H9 (cell line): Measurements from ENCODE around the gene NKIRAS1. TPM values are rescaled to one million over a fixed set of nuclear protein-coding genes. Genes with fewer than 3 reads are reported as not detected.

Source experiments
- DNase-seq: peaks from one replicate; pipeline ENCODE4 v3.0.0-alpha.2; 2017
- H2AFZ ChIP-seq: one replicate; pipeline ENCODE4 v1.6.1; 2013; ENCODE audit warnings: mild to moderate bottlenecking, low read length, control low read depth, moderate library complexity
- H2AK5ac ChIP-seq: 2 replicates; pipeline ENCODE4 v1.6.1; 2013; ENCODE audit warnings: low read length, control low read depth, mixed read lengths; ENCODE audit not compliant: insufficient read length
- H2BK120ac ChIP-seq: one replicate; pipeline ENCODE4 v1.6.1; 2013; ENCODE audit warnings: low read depth, mild to moderate bottlenecking, low read length, control low read depth, inconsistent platforms; ENCODE audit not compliant: poor library complexity, severe bottlenecking
- H2BK12ac ChIP-seq: 2 replicates; pipeline ENCODE4 v1.6.1; 2013; ENCODE audit warnings: low read length, control low read depth, mixed read lengths, low read depth; ENCODE audit not compliant: insufficient read length
- H2BK15ac ChIP-seq: 2 replicates; pipeline ENCODE4 v1.6.1; 2013; ENCODE audit warnings: low read depth, low read length, control low read depth
- H2BK20ac ChIP-seq: one replicate; pipeline ENCODE4 v1.6.1; 2013; ENCODE audit warnings: low read depth, mild to moderate bottlenecking, low read length, control low read depth, inconsistent platforms; ENCODE audit not compliant: poor library complexity, severe bottlenecking
- H2BK5ac ChIP-seq: 2 replicates; pipeline ENCODE4 v1.6.1; 2013; ENCODE audit warnings: low read length, control low read depth, mixed read lengths; ENCODE audit not compliant: insufficient read length
- H3K14ac ChIP-seq: 2 replicates; pipeline ENCODE4 v1.6.1; 2013; ENCODE audit warnings: low read length, control low read depth; ENCODE audit not compliant: insufficient read depth
- H3K18ac ChIP-seq: 2 replicates; pipeline ENCODE4 v1.6.1; 2013; ENCODE audit warnings: low read depth, mild to moderate bottlenecking, mixed read lengths, low read length, control low read depth; ENCODE audit not compliant: insufficient read length
- H3K23ac ChIP-seq: 2 replicates; pipeline ENCODE4 v1.6.1; 2013; ENCODE audit warnings: low read length, control low read depth, mixed read lengths, low read depth; ENCODE audit not compliant: insufficient read length
- H3K23me2 ChIP-seq: 2 replicates; pipeline ENCODE4 v1.6.1; 2013; ENCODE audit warnings: low read depth, mild to moderate bottlenecking, mixed read lengths, low read length, control low read depth; ENCODE audit not compliant: insufficient read length, poor library complexity, severe bottlenecking
- H3K27ac ChIP-seq: 2 replicates; pipeline ENCODE4 v1.5.1; 2013; ENCODE audit warnings: low read length, control low read depth, mixed read lengths, low read depth; ENCODE audit not compliant: insufficient read length
- H3K27me3 ChIP-seq: 2 replicates; pipeline ENCODE4 v1.6.1; 2013; ENCODE audit warnings: low read length, control low read depth, inconsistent platforms; ENCODE audit not compliant: insufficient read depth
- H3K4ac ChIP-seq: 2 replicates; pipeline ENCODE4 v1.6.1; 2013; ENCODE audit warnings: low read depth, mild to moderate bottlenecking, control low read depth, inconsistent platforms, low read length, moderate library complexity
- H3K4me1 ChIP-seq: 2 replicates; pipeline ENCODE4 v1.6.1; 2013; ENCODE audit warnings: low read length, control low read depth, inconsistent platforms; ENCODE audit not compliant: insufficient read depth
- H3K4me2 ChIP-seq: 2 replicates; pipeline ENCODE4 v1.6.1; 2013; ENCODE audit warnings: low read length, control low read depth, mixed read lengths; ENCODE audit not compliant: insufficient read length, insufficient read depth
- H3K56ac ChIP-seq: 2 replicates; pipeline ENCODE4 v1.6.1; 2013; ENCODE audit warnings: low read depth, mild to moderate bottlenecking, mixed read lengths, low read length, control low read depth; ENCODE audit not compliant: insufficient read length
- H3K79me1 ChIP-seq: 2 replicates; pipeline ENCODE4 v1.6.1; 2013; ENCODE audit warnings: low read depth, mild to moderate bottlenecking, moderate library complexity, low read length, control low read depth, inconsistent platforms; ENCODE audit not compliant: insufficient read depth, poor library complexity, severe bottlenecking
- H3K79me2 ChIP-seq: 2 replicates; pipeline ENCODE4 v1.6.1; 2013; ENCODE audit warnings: low read length, control low read depth, inconsistent platforms; ENCODE audit not compliant: insufficient read depth
- H3K9ac ChIP-seq: 2 replicates; pipeline ENCODE4 v1.6.1; 2013; ENCODE audit warnings: low read length, control low read depth, mixed read lengths; ENCODE audit not compliant: insufficient read length; ENCODE audit errors: extremely low read depth
- H3K9me3 ChIP-seq: one replicate; pipeline ENCODE4 v1.6.1; 2013; ENCODE audit warnings: low read depth, low read length, inconsistent platforms; ENCODE audit not compliant: control insufficient read depth
- H3T11ph ChIP-seq: one replicate; pipeline ENCODE4 v1.6.1; 2013; ENCODE audit warnings: mild to moderate bottlenecking, low read length, control low read depth, inconsistent platforms
- H4K20me1 ChIP-seq: one replicate; pipeline ENCODE4 v1.6.1; 2013; ENCODE audit not compliant: control insufficient read depth, insufficient read length, insufficient read depth
- H4K5ac ChIP-seq: 2 replicates; pipeline ENCODE4 v1.6.1; 2013; ENCODE audit warnings: low read depth, mild to moderate bottlenecking, mixed read lengths, low read length, control low read depth; ENCODE audit not compliant: insufficient read length
- H4K8ac ChIP-seq: replicated peaks from 2 replicates; pipeline ENCODE4 v1.6.1; 2013; ENCODE audit warnings: low read length, control low read depth, mixed read lengths, low read depth; ENCODE audit not compliant: insufficient read length
- H4K91ac ChIP-seq: 2 replicates; pipeline ENCODE4 v1.6.1; 2013; ENCODE audit warnings: low read depth, mild to moderate bottlenecking, moderate library complexity, mixed read lengths, low read length, control low read depth; ENCODE audit not compliant: insufficient read length
- H3K27ac Mint-ChIP-seq, 3 experiments: 2 replicates in 2 of 3; 3 replicates in 1 of 3; pipeline ENCODE4 v1.8.0; 2020 to 2021; ENCODE audit warnings: mixed read lengths in 3 of 3, mild to moderate bottlenecking in 1 of 3, moderate library complexity in 1 of 3
- H3K27me3 Mint-ChIP-seq: 2 replicates; pipeline ENCODE4 v1.8.0; 2021; ENCODE audit warnings: low read depth, mild to moderate bottlenecking, moderate library complexity, mixed read lengths
- H3K36me3 Mint-ChIP-seq, 3 experiments: 2 replicates in 2 of 3; 3 replicates in 1 of 3; pipeline ENCODE4 v1.8.0; 2020 to 2021; ENCODE audit warnings: low read depth in 3 of 3, mixed read lengths in 3 of 3; ENCODE audit not compliant: insufficient read depth in 1 of 3
- H3K4me1 Mint-ChIP-seq, 2 experiments: 2 replicates each; pipeline ENCODE4 v1.8.0; 2020; ENCODE audit warnings: mixed read lengths in 2 of 2
- H3K4me3 Mint-ChIP-seq, 2 experiments: 2 replicates in 1 of 2; 3 replicates in 1 of 2; pipeline ENCODE4 v1.8.0; 2020 to 2021; ENCODE audit warnings: mild to moderate bottlenecking in 2 of 2, mixed read lengths in 2 of 2, moderate library complexity in 1 of 2
- H3K9me3 Mint-ChIP-seq, 2 experiments: 2 replicates in 1 of 2; 3 replicates in 1 of 2; pipeline ENCODE4 v1.8.0; 2020; ENCODE audit warnings: mild to moderate bottlenecking in 2 of 2, mixed read lengths in 2 of 2, moderate library complexity in 1 of 2
- CTCF ChIP-seq: fragments of 200-600 bp; sonication (generic); conservative IDR thresholded peaks from 3 replicates; pipeline ENCODE4 v1.8.0; 2021; ENCODE audit warnings: antibody characterized with exemption, mild to moderate bottlenecking
- WGBS: extraction: QIAGEN DNeasy Blood & Tissue Kit; methylation state at CpG from one replicate; pipeline ENCODE4 v1.1.7; 2013; ENCODE audit warnings: missing lambda C conversion rate, low lambda C conversion rate, mixed read lengths; ENCODE audit not compliant: insufficient read length; ENCODE audit errors: extremely low coverage; 5-methylcytosine and 5-hydroxymethylcytosine counted together
- total RNA-seq: library from RNA; stranded (reverse); gene quantifications from 2 replicates; pipeline ENCODE4 v1.2.1, GENCODE V29; 2021

NKIRAS1 gene
- total RNA-seq, 1 experiment from 2014 or later, result 6.1 TPM

- H3K4me1 ChIP-seq, result peaks cover 2% of the 10 kb centered on the region; the same call in 1 of the 2 replicates
- no peak for TF ChIP-seq CTCF
- H3K27ac Mint-ChIP-seq, result no peak overlapping the region
- H4K5ac ChIP-seq, result no peak overlapping the region
- H3K36me3 Mint-ChIP-seq, result peaks cover 30 to 49% (median 45%) of the 10 kb centered on the region in 3 experiments
- H3K4me3 Mint-ChIP-seq, result no peak overlapping the region
- H3K27me3 Mint-ChIP-seq, result no peaks in the 10 kb centered on the region
- no peak overlapping the region for H4K8ac ChIP-seq
- H3T11ph ChIP-seq, result no peak overlapping the region
- H2BK120ac ChIP-seq, result no peak overlapping the region
- H2AFZ ChIP-seq, result no peak overlapping the region
- no peak overlapping the region for H3K23ac ChIP-seq
- no peak overlapping the region for H2BK15ac ChIP-seq
- no peak overlapping the region for H3K56ac ChIP-seq
- no peak for DNase-seq
- peaks cover 19 to 23% of the 10 kb centered on the region in 2 experiments for H3K4me1 Mint-ChIP-seq
- no peak overlapping the region for H2BK20ac ChIP-seq
- H4K20me1 ChIP-seq, result no peaks in the 10 kb centered on the region
- H3K4ac ChIP-seq, result no peak overlapping the region
- no peak overlapping the region for H2BK12ac ChIP-seq
- no peak overlapping the region for H3K9ac ChIP-seq
- H3K9me3 Mint-ChIP-seq, result peaks cover 13 to 28% of the 10 kb centered on the region in 2 experiments
- H3K27ac ChIP-seq, result no peak overlapping the region
- no peak overlapping the region for H2BK5ac ChIP-seq
- no peaks in the 10 kb centered on the region for H3K9me3 ChIP-seq
- H4K91ac ChIP-seq, result no peak overlapping the region
- no peak overlapping the region for H3K14ac ChIP-seq
- H3K18ac ChIP-seq, result no peak overlapping the region
- H3K4me2 ChIP-seq, result no peak overlapping the region
- H3K79me1 ChIP-seq, result no peaks in the 10 kb centered on the region
- no CpG with 5 or more reads among the region's 2 CpGs for WGBS
- H3K23me2 ChIP-seq, result no peaks in the 10 kb centered on the region
- no peaks in the 10 kb centered on the region for H3K27me3 ChIP-seq
- peaks cover 5% of the 10 kb centered on the region; the same call in 1 of the 2 replicates for H3K79me2 ChIP-seq
- H2AK5ac ChIP-seq, result no peak overlapping the region
Measured at GRCh38 chr3:23876923-23877322, 39.9 kb downstream of the NKIRAS1 start.
